GM23338 (cell line): ENCODE results near the gene STIP1. TPM values are rescaled to one million over a fixed set of nuclear protein-coding genes. Genes with fewer than 3 reads are reported as not detected.

Source experiments
- ATAC-seq: fragments of 200-7000 bp; cut with Tn5 transposase; 3 replicates; pipeline ENCODE4 v1.9.1; 2020
- DNase-seq: peaks from one replicate; pipeline ENCODE4 v3.0.0-alpha.2; 2015; ENCODE audit warnings: low spot score
- H2AFZ ChIP-seq: fragments of 200-600 bp; sonication (generic); 2 replicates; pipeline ENCODE4 v1.8.0; 2016; ENCODE audit warnings: antibody characterized with exemption, mild to moderate bottlenecking, moderate library complexity
- H3F3A ChIP-seq: fragments of 200-600 bp; sonication (generic); replicated peaks from 2 replicates; pipeline ENCODE4 v1.8.0; 2017; ENCODE audit warnings: antibody characterized with exemption, mixed run types, low read depth
- H3K27ac ChIP-seq: fragments of 200-600 bp; sonication (generic); 2 replicates; pipeline ENCODE4 v1.6.1; 2016; ENCODE audit warnings: low read depth
- H3K27me3 ChIP-seq: fragments of 200-600 bp; sonication (generic); 2 replicates; pipeline ENCODE4 v1.8.0; 2016; ENCODE audit warnings: mild to moderate bottlenecking, mixed run types, moderate library complexity; ENCODE audit not compliant: insufficient read depth
- H3K36me3 ChIP-seq: fragments of 200-600 bp; sonication (generic); 2 replicates; pipeline ENCODE4 v1.8.0; 2016; ENCODE audit warnings: mild to moderate bottlenecking; ENCODE audit not compliant: insufficient read depth
- H3K4me1 ChIP-seq: fragments of 200-600 bp; sonication (generic); 2 replicates; pipeline ENCODE4 v1.8.0; 2016; ENCODE audit warnings: mild to moderate bottlenecking, moderate library complexity; ENCODE audit not compliant: insufficient read depth
- H3K4me2 ChIP-seq: fragments of 200-600 bp; sonication (generic); 2 replicates; pipeline ENCODE4 v1.7.1; 2017; ENCODE audit warnings: mixed run types
- H3K4me3 ChIP-seq: fragments of 200-600 bp; sonication (generic); 2 replicates; pipeline ENCODE4 v1.6.1; 2016; ENCODE audit warnings: mixed run types
- H3K79me2 ChIP-seq: fragments of 200-600 bp; sonication (generic); replicated peaks from 2 replicates; pipeline ENCODE4 v1.8.0; 2017; ENCODE audit warnings: mild to moderate bottlenecking; ENCODE audit not compliant: insufficient read depth
- H3K9me2 ChIP-seq: fragments of 200-600 bp; sonication (generic); 2 replicates; pipeline ENCODE4 v1.8.0; 2017; ENCODE audit not compliant: insufficient read depth
- H4K20me1 ChIP-seq: fragments of 200-600 bp; sonication (generic); replicated peaks from 2 replicates; pipeline ENCODE4 v1.8.0; 2017; ENCODE audit warnings: mild to moderate bottlenecking; ENCODE audit not compliant: insufficient read depth
- H3K27ac Mint-ChIP-seq: 2 replicates; pipeline ENCODE4 v1.8.0; 2020; ENCODE audit warnings: inconsistent platforms, mild to moderate bottlenecking, moderate library complexity, mixed read lengths
- H3K27me3 Mint-ChIP-seq: 3 replicates; pipeline ENCODE4 v1.8.0; 2022; ENCODE audit warnings: low read depth, mild to moderate bottlenecking, moderate library complexity, mixed read lengths, inconsistent platforms; ENCODE audit not compliant: insufficient read depth, poor library complexity
- H3K36me3 Mint-ChIP-seq: 3 replicates; pipeline ENCODE4 v1.8.0; 2021; ENCODE audit warnings: low read depth, mild to moderate bottlenecking, inconsistent platforms, moderate library complexity, mixed read lengths
- H3K4me1 Mint-ChIP-seq: 3 replicates; pipeline ENCODE4 v1.8.0; 2020; ENCODE audit warnings: mild to moderate bottlenecking, inconsistent platforms, mixed read lengths
- H3K4me3 Mint-ChIP-seq: 3 replicates; pipeline ENCODE4 v1.8.0; 2021; ENCODE audit warnings: moderate library complexity, mild to moderate bottlenecking, inconsistent platforms, mixed read lengths
- H3K9me3 Mint-ChIP-seq: 3 replicates; pipeline ENCODE4 v1.8.0; 2020; ENCODE audit warnings: moderate library complexity, mild to moderate bottlenecking, inconsistent platforms, mixed read lengths
- EZH2 ChIP-seq: fragments of 200-600 bp; sonication (generic); IDR thresholded peaks from one replicate; pipeline ENCODE4 v1.8.0; 2017; ENCODE audit warnings: antibody characterized with exemption, mild to moderate bottlenecking, low read depth; ENCODE audit not compliant: unreplicated experiment
- EZH2phosphoT487 ChIP-seq: fragments of 200-600 bp; sonication (generic); IDR thresholded peaks from one replicate; pipeline ENCODE4 v1.8.1; 2018; ENCODE audit warnings: antibody characterized with exemption; ENCODE audit not compliant: unreplicated experiment
- JUNB ChIP-seq: IDR thresholded peaks from one replicate; pipeline ENCODE4 v1.6.1; 2016; ENCODE audit warnings: antibody characterized with exemption; ENCODE audit not compliant: unreplicated experiment
- POLR2AphosphoS5 ChIP-seq: IDR thresholded peaks from 2 replicates; pipeline ENCODE4 v1.6.1; 2016; ENCODE audit warnings: antibody characterized with exemption, low read depth
- STAT1 ChIP-seq: IDR thresholded peaks from one replicate; pipeline ENCODE4 v1.6.1; 2016; ENCODE audit warnings: antibody characterized with exemption; ENCODE audit not compliant: unreplicated experiment
- ZNF114 ChIP-seq: fragments of 250-450 bp; sonication (Bioruptor Pico); IDR thresholded peaks from 2 replicates; pipeline ENCODE4 v1.5.0; 2020; ENCODE audit warnings: mild to moderate bottlenecking, moderate library complexity
- ZNF331 ChIP-seq: fragments of 250-450 bp; sonication (Bioruptor Pico); IDR thresholded peaks from 2 replicates; pipeline ENCODE4 v1.5.0; 2020; ENCODE audit warnings: low read depth, mild to moderate bottlenecking, moderate library complexity
- polyA plus RNA-seq: library from polyadenylated mRNA; unstranded; fragments of >200 nt; fragmentation: Nextera tagmentation; extraction: Ambion mirVana; gene quantifications from 2 replicates; pipeline ENCODE4 v1.2.1, GENCODE V29; 2016
- total RNA-seq: library from RNA; depleted of rRNA; stranded (reverse); fragments of >200 nt; shearing (Covaris generic); gene quantifications from 2 replicates; pipeline ENCODE4 v1.2.3, GENCODE V29; 2014
- TF ChIP-seq, protein P1 (sequence below), 2 experiments: fragments of 200-600 bp in 1 of 2; sonication (generic) in 1 of 2; conservative IDR thresholded peaks; 2 replicates each; pipeline versions ENCODE4 v1.5.1 to v1.6.1; 2016 to 2017; ENCODE audit warnings: antibody characterized with exemption in 2 of 2, low read depth in 2 of 2, mild to moderate bottlenecking in 2 of 2, moderate library complexity in 1 of 2
- TF ChIP-seq, protein P2 (sequence below): IDR thresholded peaks from 2 replicates; pipeline ENCODE4 v1.6.1; 2016; ENCODE audit warnings: antibody characterized with exemption
- TF ChIP-seq, protein P3 (sequence below): IDR thresholded peaks from one replicate; pipeline ENCODE4 v1.6.1; 2018; ENCODE audit warnings: antibody characterized with exemption; ENCODE audit not compliant: unreplicated experiment

STIP1 gene
- total and polyA plus RNA-seq, 2 experiments from 2014 or later = 213 to 351 TPM

DNA sequence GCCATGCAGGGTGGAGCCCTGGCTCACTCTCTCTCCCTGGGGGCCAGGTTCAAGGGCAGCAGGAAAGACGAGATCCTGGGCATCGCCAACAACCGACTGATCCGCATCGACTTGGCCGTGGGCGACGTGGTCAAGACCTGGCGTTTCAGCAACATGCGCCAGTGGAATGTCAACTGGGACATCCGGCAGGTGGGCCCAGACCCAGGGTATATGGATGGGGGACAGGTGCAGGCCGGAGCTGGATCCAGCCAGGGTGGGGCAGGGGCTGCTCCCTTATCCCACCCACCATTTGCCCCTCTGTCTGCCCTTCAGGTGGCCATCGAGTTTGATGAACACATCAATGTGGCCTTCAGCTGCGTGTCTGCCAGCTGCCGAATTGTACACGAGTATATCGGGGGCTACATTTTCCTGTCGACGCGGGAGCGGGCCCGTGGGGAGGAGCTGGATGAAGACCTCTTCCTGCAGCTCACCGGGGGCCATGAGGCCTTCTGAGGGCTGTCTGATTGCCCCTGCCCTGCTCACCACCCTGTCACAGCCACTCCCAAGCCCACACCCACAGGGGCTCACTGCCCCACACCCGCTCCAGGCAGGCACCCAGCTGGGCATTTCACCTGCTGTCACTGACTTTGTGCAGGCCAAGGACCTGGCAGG is 37.2 kb downstream of the STIP1 start:
- peaks cover 9% of the 10 kb centered on the region for H3K4me1 Mint-ChIP-seq
- no peaks in the 10 kb centered on the region for H3K9me3 Mint-ChIP-seq
- H3K27me3 ChIP-seq = no peaks in the 10 kb centered on the region

More for the DNA sequence above, 37.2 kb downstream of the STIP1 start:
- ATAC-seq (no peak), DNase-seq (no peak)
- Histone ChIP-seq H3K4me1 (no peaks in the 10 kb centered on the region; the same call in 1 of the 2 replicates), H3K4me3 (no peak overlapping the region), H3K9me2 (no peaks in the 10 kb centered on the region), H3K79me2 (no peaks in the 10 kb centered on the region; the same call in 1 of the 2 replicates), H3K27ac (no peak overlapping the region), H3K36me3 (no peaks in the 10 kb centered on the region; the same call in 1 of the 2 replicates), H2AFZ (no peak overlapping the region), H3K4me2 (no peak overlapping the region), H3F3A (no peaks in the 10 kb centered on the region), H4K20me1 (no peaks in the 10 kb centered on the region)
- Mint-ChIP-seq H3K27ac (no peak overlapping the region), H3K27me3 (peaks cover 7% of the 10 kb centered on the region), H3K36me3 (no peaks in the 10 kb centered on the region), H3K4me3 (no peak overlapping the region)
- TF ChIP-seq EZH2phosphoT487 (no peak), JUNB (no peak), STAT1 (no peak), POLR2AphosphoS5 (no peak), ZNF114 (CRISPR knock-in tag) (no peak), ZNF331 (no peak), EZH2 (no peak)
- TF ChIP-seq, protein P1, sequence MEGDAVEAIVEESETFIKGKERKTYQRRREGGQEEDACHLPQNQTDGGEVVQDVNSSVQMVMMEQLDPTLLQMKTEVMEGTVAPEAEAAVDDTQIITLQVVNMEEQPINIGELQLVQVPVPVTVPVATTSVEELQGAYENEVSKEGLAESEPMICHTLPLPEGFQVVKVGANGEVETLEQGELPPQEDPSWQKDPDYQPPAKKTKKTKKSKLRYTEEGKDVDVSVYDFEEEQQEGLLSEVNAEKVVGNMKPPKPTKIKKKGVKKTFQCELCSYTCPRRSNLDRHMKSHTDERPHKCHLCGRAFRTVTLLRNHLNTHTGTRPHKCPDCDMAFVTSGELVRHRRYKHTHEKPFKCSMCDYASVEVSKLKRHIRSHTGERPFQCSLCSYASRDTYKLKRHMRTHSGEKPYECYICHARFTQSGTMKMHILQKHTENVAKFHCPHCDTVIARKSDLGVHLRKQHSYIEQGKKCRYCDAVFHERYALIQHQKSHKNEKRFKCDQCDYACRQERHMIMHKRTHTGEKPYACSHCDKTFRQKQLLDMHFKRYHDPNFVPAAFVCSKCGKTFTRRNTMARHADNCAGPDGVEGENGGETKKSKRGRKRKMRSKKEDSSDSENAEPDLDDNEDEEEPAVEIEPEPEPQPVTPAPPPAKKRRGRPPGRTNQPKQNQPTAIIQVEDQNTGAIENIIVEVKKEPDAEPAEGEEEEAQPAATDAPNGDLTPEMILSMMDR (conservative IDR thresholded peaks at IDR 0.05; ENCODE audit: low read depth in 2 of 2) = no peak
- TF ChIP-seq, protein P2, sequence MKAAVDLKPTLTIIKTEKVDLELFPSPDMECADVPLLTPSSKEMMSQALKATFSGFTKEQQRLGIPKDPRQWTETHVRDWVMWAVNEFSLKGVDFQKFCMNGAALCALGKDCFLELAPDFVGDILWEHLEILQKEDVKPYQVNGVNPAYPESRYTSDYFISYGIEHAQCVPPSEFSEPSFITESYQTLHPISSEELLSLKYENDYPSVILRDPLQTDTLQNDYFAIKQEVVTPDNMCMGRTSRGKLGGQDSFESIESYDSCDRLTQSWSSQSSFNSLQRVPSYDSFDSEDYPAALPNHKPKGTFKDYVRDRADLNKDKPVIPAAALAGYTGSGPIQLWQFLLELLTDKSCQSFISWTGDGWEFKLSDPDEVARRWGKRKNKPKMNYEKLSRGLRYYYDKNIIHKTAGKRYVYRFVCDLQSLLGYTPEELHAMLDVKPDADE = no peak
- TF ChIP-seq, protein P3, sequence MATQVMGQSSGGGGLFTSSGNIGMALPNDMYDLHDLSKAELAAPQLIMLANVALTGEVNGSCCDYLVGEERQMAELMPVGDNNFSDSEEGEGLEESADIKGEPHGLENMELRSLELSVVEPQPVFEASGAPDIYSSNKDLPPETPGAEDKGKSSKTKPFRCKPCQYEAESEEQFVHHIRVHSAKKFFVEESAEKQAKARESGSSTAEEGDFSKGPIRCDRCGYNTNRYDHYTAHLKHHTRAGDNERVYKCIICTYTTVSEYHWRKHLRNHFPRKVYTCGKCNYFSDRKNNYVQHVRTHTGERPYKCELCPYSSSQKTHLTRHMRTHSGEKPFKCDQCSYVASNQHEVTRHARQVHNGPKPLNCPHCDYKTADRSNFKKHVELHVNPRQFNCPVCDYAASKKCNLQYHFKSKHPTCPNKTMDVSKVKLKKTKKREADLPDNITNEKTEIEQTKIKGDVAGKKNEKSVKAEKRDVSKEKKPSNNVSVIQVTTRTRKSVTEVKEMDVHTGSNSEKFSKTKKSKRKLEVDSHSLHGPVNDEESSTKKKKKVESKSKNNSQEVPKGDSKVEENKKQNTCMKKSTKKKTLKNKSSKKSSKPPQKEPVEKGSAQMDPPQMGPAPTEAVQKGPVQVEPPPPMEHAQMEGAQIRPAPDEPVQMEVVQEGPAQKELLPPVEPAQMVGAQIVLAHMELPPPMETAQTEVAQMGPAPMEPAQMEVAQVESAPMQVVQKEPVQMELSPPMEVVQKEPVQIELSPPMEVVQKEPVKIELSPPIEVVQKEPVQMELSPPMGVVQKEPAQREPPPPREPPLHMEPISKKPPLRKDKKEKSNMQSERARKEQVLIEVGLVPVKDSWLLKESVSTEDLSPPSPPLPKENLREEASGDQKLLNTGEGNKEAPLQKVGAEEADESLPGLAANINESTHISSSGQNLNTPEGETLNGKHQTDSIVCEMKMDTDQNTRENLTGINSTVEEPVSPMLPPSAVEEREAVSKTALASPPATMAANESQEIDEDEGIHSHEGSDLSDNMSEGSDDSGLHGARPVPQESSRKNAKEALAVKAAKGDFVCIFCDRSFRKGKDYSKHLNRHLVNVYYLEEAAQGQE = no peak
